Type B pancreatic cell (in vitro differentiated cells): Measurements from ENCODE around the gene RAPGEF5. TPM values are rescaled to one million over a fixed set of nuclear protein-coding genes. Genes with fewer than 3 reads are reported as not detected.

Experiments
- DNase-seq: peaks from one replicate; pipeline ENCODE4 v3.0.0; 2021; ENCODE audit warnings: mixed read lengths; ENCODE audit not compliant: unreplicated experiment; ENCODE audit errors: extremely low spot score
- H3K27ac Mint-ChIP-seq: 2 replicates; pipeline ENCODE4 v1.8.0; 2021; ENCODE audit warnings: mild to moderate bottlenecking, mixed read lengths
- H3K27me3 Mint-ChIP-seq: 2 replicates; pipeline ENCODE4 v1.8.0; 2021; ENCODE audit warnings: mixed read lengths
- H3K36me3 Mint-ChIP-seq: 2 replicates; pipeline ENCODE4 v1.8.0; 2021; ENCODE audit warnings: mixed read lengths
- H3K4me1 Mint-ChIP-seq: one replicate; pipeline ENCODE4 v1.8.0; 2021; ENCODE audit warnings: mixed read lengths; ENCODE audit not compliant: unreplicated experiment
- H3K4me3 Mint-ChIP-seq: 2 replicates; pipeline ENCODE4 v1.8.0; 2021; ENCODE audit warnings: mild to moderate bottlenecking, mixed read lengths
- H3K9me3 Mint-ChIP-seq: 2 replicates; pipeline ENCODE4 v1.8.0; 2021; ENCODE audit warnings: mixed read lengths
- total RNA-seq: library from RNA; stranded (reverse); gene quantifications from 2 replicates; pipeline ENCODE4 v1.2.1, GENCODE V29; 2021; ENCODE audit warnings: low replicate concordance
- TF ChIP-seq, protein P1 (sequence below): fragments of 200-600 bp; sonication (generic); conservative IDR thresholded peaks from 2 replicates; pipeline ENCODE4 v1.5.0; 2021; ENCODE audit warnings: antibody characterized with exemption, mild to moderate bottlenecking

Gene RAPGEF5
- total RNA-seq, 1 donor from 2014 or later: 13.3 TPM

- H3K4me1 Mint-ChIP-seq: no peaks in the 10 kb centered on the region
- TF ChIP-seq, protein P1, sequence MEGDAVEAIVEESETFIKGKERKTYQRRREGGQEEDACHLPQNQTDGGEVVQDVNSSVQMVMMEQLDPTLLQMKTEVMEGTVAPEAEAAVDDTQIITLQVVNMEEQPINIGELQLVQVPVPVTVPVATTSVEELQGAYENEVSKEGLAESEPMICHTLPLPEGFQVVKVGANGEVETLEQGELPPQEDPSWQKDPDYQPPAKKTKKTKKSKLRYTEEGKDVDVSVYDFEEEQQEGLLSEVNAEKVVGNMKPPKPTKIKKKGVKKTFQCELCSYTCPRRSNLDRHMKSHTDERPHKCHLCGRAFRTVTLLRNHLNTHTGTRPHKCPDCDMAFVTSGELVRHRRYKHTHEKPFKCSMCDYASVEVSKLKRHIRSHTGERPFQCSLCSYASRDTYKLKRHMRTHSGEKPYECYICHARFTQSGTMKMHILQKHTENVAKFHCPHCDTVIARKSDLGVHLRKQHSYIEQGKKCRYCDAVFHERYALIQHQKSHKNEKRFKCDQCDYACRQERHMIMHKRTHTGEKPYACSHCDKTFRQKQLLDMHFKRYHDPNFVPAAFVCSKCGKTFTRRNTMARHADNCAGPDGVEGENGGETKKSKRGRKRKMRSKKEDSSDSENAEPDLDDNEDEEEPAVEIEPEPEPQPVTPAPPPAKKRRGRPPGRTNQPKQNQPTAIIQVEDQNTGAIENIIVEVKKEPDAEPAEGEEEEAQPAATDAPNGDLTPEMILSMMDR: no peak
- H3K4me3 Mint-ChIP-seq: no peak overlapping the region
- peaks cover 12% of the 10 kb centered on the region for H3K36me3 Mint-ChIP-seq
- H3K27ac Mint-ChIP-seq: no peak overlapping the region
- H3K9me3 Mint-ChIP-seq: no peaks in the 10 kb centered on the region
- DNase-seq: no peak
- H3K27me3 Mint-ChIP-seq: no peaks in the 10 kb centered on the region
These were observed 183.0 kb downstream of the RAPGEF5 start for GRCh38 chr7:22173685-22174573.

GRCh38 chr7:22168129-22168634, 188.8 kb downstream of the RAPGEF5 start:
- TF ChIP-seq, protein P1: no peak
- H3K27me3 Mint-ChIP-seq: no peaks in the 10 kb centered on the region
- no peak for DNase-seq
- H3K4me3 Mint-ChIP-seq: no peak overlapping the region
- peaks cover 4% of the 10 kb centered on the region for H3K4me1 Mint-ChIP-seq
- no peaks in the 10 kb centered on the region for H3K9me3 Mint-ChIP-seq
- no peak overlapping the region for H3K27ac Mint-ChIP-seq
- H3K36me3 Mint-ChIP-seq: no peaks in the 10 kb centered on the region

DNA sequence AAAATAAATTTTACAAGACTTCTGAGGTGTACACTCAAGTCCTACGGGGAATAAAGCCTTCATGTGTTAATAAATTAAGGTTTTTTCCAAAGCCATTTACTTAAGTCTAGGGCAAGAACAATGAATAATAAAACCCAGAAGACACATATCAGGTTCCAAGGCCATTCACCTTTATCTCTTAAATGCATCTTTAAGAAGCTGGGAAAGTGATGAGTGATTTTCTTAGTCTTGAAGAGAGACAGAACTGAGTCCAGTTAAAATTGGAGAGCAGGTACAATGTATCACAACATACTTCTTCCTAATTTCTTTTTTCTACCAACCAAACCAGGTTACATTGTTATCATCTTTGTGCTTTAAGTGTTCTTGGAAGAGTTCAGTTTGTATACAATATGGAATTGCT, 189.5 kb downstream of the RAPGEF5 start:
- no peak overlapping the region for H3K27ac Mint-ChIP-seq
- TF ChIP-seq, protein P1: no peak
- no peaks in the 10 kb centered on the region for H3K27me3 Mint-ChIP-seq
- H3K36me3 Mint-ChIP-seq: no peaks in the 10 kb centered on the region
- H3K4me1 Mint-ChIP-seq: peaks cover 4% of the 10 kb centered on the region
- no peak for DNase-seq
- H3K4me3 Mint-ChIP-seq: no peak overlapping the region
- no peaks in the 10 kb centered on the region for H3K9me3 Mint-ChIP-seq

GRCh38 chr7:22166928-22167327, 190.0 kb downstream of the RAPGEF5 start:
- no peak overlapping the region for H3K4me3 Mint-ChIP-seq
- peaks cover 4% of the 10 kb centered on the region for H3K4me1 Mint-ChIP-seq
- H3K36me3 Mint-ChIP-seq: no peaks in the 10 kb centered on the region
- H3K9me3 Mint-ChIP-seq: no peaks in the 10 kb centered on the region
- DNase-seq: no peak
- H3K27ac Mint-ChIP-seq: no peak overlapping the region
- H3K27me3 Mint-ChIP-seq: no peaks in the 10 kb centered on the region
- TF ChIP-seq, protein P1: no peak

- H3K27me3 Mint-ChIP-seq: no peaks in the 10 kb centered on the region
- no peak for DNase-seq
- peaks cover 8% of the 10 kb centered on the region for H3K4me1 Mint-ChIP-seq
- H3K27ac Mint-ChIP-seq: no peak overlapping the region
- H3K4me3 Mint-ChIP-seq: no peak overlapping the region
- TF ChIP-seq, protein P1: no peak
- peaks cover 9% of the 10 kb centered on the region for H3K36me3 Mint-ChIP-seq
- no peaks in the 10 kb centered on the region for H3K9me3 Mint-ChIP-seq
These were observed 197.6 kb downstream of the RAPGEF5 start for GRCh38 chr7:22159341-22159740.
